GM20000 (cell line): ENCODE results near the gene TMEM141.
"Not testable (repeated sequence)": the region's sequence is repeated elsewhere in the genome, so short reads cannot be mapped to it uniquely, and the experiment has no call there.

ENCODE experiments used
- DNase-seq: peaks from one replicate; pipeline ENCODE4 v3.0.0; 2012; ENCODE audit warnings: low spot score
- CTCF ChIP-seq: IDR thresholded peaks from 2 replicates; pipeline ENCODE4 v1.5.1; 2012; ENCODE audit warnings: mild to moderate bottlenecking, control low read depth; ENCODE audit errors: extremely low read depth, missing control alignments

Gene TMEM141

GRCh38 chr9:136835162-136835931 is 44.2 kb downstream of the TMEM141 start:
- no peak for DNase-seq

GRCh38 chr9:136835932-136836904 is 45.1 kb downstream of the TMEM141 start:
- no peak for TF ChIP-seq CTCF
- DNase-seq, result no peak

More at GRCh38 chr9:136835162-136835931, 44.2 kb downstream of the TMEM141 start:
- TF ChIP-seq CTCF, result no peak

GRCh38 chr9:136837146-136837855 is 46.2 kb downstream of the TMEM141 start:
- DNase-seq, result no peak
- no peak for TF ChIP-seq CTCF

- DNase-seq, result not testable (repeated sequence)
These were observed 46.7 kb downstream of the TMEM141 start for GRCh38 chr9:136837856-136838277.

- DNase-seq, result no peak
- no peak for TF ChIP-seq CTCF
These were observed 47.4 kb downstream of the TMEM141 start for GRCh38 chr9:136838314-136839228.

GRCh38 chr9:136839229-136840139 is 48.3 kb downstream of the TMEM141 start:
- no peak for DNase-seq
- no peak for TF ChIP-seq CTCF
